ENCODE measurements around the gene CELA2A. TPM values are rescaled to one million over a fixed set of nuclear protein-coding genes. Genes with fewer than 3 reads are reported as not detected.

Gene CELA2A
- total and polyA plus RNA-seq, 10 of the 15 experiments (the other 5 are each of a cell fraction or from before 2014, with no cell fraction given) = 0.90 TPM; not detected in 9

GRCh38 chr1:15410884-15411245 is 45.7 kb upstream of the CELA2A start:
- intact Hi-C loops (cut with micrococcal nuclease; ENCODE audit: unreplicated experiment) (no loop called here), in situ Hi-C loops (cut with MboI) (no loop called here)
- peaks cover 29% of the 10 kb centered on the region for H3K4me1 ChIP-seq (ENCODE audit: control insufficient read depth, insufficient read depth, low read length)
- 0% methylated on average over 4 of the region's 11 CpGs for WGBS (ENCODE audit: insufficient coverage, insufficient replicate concordance, low lambda C conversion rate, missing lambda C conversion rate)
- H3K9ac ChIP-seq (ENCODE audit: control insufficient read depth, insufficient read depth, low read length) = peak overlapping the region; percentile 83
- ATAC-seq (0 out of 3 replicates have a peak, but pooled peaks have one; percentile 2), FAIRE-seq (no peak), DNase-seq (ENCODE audit: low read depth, low spot score) (no peak)
- BruUV-seq (replicated peaks) = no TSS peak
- H3K9me3 ChIP-seq (replicated peaks; ENCODE audit: control insufficient read depth, insufficient read depth, low read length) = no peaks in the 10 kb centered on the region
- ChIA-PET SMC1A (ENCODE audit: uncharacterized antibody, unreplicated experiment) (interaction anchor here (1.2 kb wide), 1 partner anchor 283 kb away, joined by 3 read pairs; no protein-coding TSS in a partner anchor), POLR2A (interaction anchor here (0.6 to 1.7 kb wide), 4 partner anchors 8 to 494 kb away, joined by 4 to 6 read pairs (median 4); no protein-coding TSS in a partner anchor), RAD21 (ENCODE audit: unreplicated experiment) (interaction anchor here (0.9 to 1.4 kb wide), 3 partner anchors 20 to 114 kb away, joined by 3 to 9 read pairs (median 4); no protein-coding TSS in a partner anchor), CTCF (no interaction called here)
- H3K4me2 ChIP-seq (ENCODE audit: control insufficient read depth, insufficient read depth) = peak overlapping the region; percentile 97
- peaks cover 55% of the 10 kb centered on the region for H3K79me2 ChIP-seq (ENCODE audit: control insufficient read depth, insufficient read depth, low read length)
- no peak overlapping the region; the same call in 1 of the 2 replicates for H2AFZ ChIP-seq (ENCODE audit: control insufficient read depth, low read depth, low read length)
- TF ChIP-seq EGR1 (IDR thresholded peaks at IDR 0.05; ENCODE audit: borderline replicate concordance in 1 of 2, low read depth in 2 of 2, low read length in 2 of 2) = 0 out of 3 replicates have a peak, but pooled peaks of 1 of the 2 experiments have one; percentile 14
- no peak for TF ChIP-seq SMARCA5 (IDR thresholded peaks at IDR 0.05)
- H3K27ac ChIP-seq (ENCODE audit: control insufficient read depth, insufficient read depth) = peak overlapping the region; percentile 75
- H3K27me3 ChIP-seq (replicated peaks in 1 of 2; ENCODE audit: control insufficient read depth in 2 of 2, insufficient read depth in 2 of 2, low read length in 1 of 2) = peaks cover 0 to 3% of the 10 kb centered on the region in 2 experiments; a peak in 1 of 4 replicates
- peaks cover 0 to 2% of the 10 kb centered on the region in 2 experiments; a peak in 1 of 4 replicates for H3K36me3 ChIP-seq (ENCODE audit: control insufficient read depth in 2 of 2, insufficient read depth in 2 of 2, low read length in 1 of 2)
- peak overlapping the region; percentile 97 for H3K4me3 ChIP-seq
- no peaks in the 10 kb centered on the region for H4K20me1 ChIP-seq (ENCODE audit: control insufficient read depth, insufficient read depth)

DNA sequence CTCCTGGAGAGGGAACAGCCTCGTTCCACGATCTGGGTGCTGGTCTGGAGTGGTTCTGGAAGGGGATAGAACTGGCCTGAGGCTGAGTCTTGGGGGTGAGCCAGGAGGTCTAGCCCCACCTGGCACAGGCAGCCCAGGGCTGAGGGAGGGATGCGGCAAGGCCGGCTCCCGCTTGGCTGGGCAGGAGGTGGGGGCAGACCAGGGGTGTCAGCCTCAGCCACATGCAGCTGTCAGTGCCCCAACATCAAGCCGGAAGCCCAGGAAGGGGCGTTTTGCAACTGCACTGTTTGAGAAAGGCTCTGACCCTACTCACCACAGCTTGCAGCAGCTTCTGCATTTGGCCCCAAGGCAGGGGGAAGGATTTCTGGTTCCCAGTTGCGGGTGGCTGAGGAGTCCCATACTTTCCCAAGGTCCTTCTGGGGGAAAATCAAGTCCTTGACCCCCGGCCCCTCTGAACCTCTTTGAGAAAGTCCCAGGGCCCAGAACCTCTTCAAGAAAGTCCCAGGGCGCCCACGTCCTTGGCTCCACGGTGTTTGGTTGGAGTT is 44.9 kb upstream of the CELA2A start:
- TSS peak; percentile 41 for BruUV-seq (replicated peaks)
- intact Hi-C loops (cut with micrococcal nuclease; ENCODE audit: unreplicated experiment) = no loop called here
- TF ChIP-seq IKZF1 (conservative IDR thresholded peaks at IDR 0.05) = peak; percentile 67
- TF ChIP-seq CREM (IDR thresholded peaks at IDR 0.05; ENCODE audit: low read depth) = 0 out of 2 replicates have a peak, but pooled peaks have one; percentile 8
- TF ChIP-seq, protein P1, sequence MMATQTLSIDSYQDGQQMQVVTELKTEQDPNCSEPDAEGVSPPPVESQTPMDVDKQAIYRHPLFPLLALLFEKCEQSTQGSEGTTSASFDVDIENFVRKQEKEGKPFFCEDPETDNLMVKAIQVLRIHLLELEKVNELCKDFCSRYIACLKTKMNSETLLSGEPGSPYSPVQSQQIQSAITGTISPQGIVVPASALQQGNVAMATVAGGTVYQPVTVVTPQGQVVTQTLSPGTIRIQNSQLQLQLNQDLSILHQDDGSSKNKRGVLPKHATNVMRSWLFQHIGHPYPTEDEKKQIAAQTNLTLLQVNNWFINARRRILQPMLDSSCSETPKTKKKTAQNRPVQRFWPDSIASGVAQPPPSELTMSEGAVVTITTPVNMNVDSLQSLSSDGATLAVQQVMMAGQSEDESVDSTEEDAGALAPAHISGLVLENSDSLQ (IDR thresholded peaks at IDR 0.05) = peak; percentile 76
- TF ChIP-seq NR2F1 (conservative IDR thresholded peaks at IDR 0.05) = peak; percentile 74
- TF ChIP-seq BMI1 (IDR thresholded peaks at IDR 0.05; ENCODE audit: borderline replicate concordance) = no peak
- peak; percentile 67; the same call in 1 of the 2 replicates for TF ChIP-seq GATAD2B (conservative IDR thresholded peaks at IDR 0.05; ENCODE audit: low read depth)
- TF ChIP-seq EP300 (IDR thresholded peaks at IDR 0.05; ENCODE audit: borderline replicate concordance in 1 of 2, control insufficient read depth in 1 of 2, low read depth in 2 of 2, low read length in 2 of 2) = 0 out of 4 replicates have a peak, but pooled peaks of 1 of the 2 experiments have one; percentile 9
- no peak for TF ChIP-seq NFYA (IDR thresholded peaks at IDR 0.05; ENCODE audit: borderline replicate concordance, low read depth, low read length)
- TF ChIP-seq BRCA1 (IDR thresholded peaks at IDR 0.05; ENCODE audit: low read depth, low read length) = no peak
- peak; percentile 90 for TF ChIP-seq TCF3 (IDR thresholded peaks at IDR 0.05; ENCODE audit: borderline replicate concordance, insufficient read depth, low read depth, low read length)
- no peak for TF ChIP-seq YBX1 (IDR thresholded peaks at IDR 0.05)
- peak; percentile 87 for TF ChIP-seq TCF12 (IDR thresholded peaks at IDR 0.05; ENCODE audit: low read depth, low read length)
- no peak for TF ChIP-seq POLR2AphosphoS5 (IDR thresholded peaks at IDR 0.05; ENCODE audit: low read length)

More for the DNA sequence above, 44.9 kb upstream of the CELA2A start:
- FAIRE-seq (peak; percentile 98), ATAC-seq (peak; percentile 69), DNase-seq (ENCODE audit: low read depth, low spot score) (no peak)
- ChIA-PET CTCF (interaction anchor here (1.5 to 2.1 kb wide), 2 partner anchors 12 to 88 kb away, joined by 4 to 14 read pairs; no protein-coding TSS in a partner anchor), POLR2A (interaction anchor here (0.6 to 1.7 kb wide), 3 partner anchors 8 to 108 kb away, joined by 3 to 6 read pairs (median 4); no protein-coding TSS in a partner anchor), SMC1A (ENCODE audit: uncharacterized antibody, unreplicated experiment) (interaction anchor here (1.2 to 1.6 kb wide), 2 partner anchors 10 to 283 kb away, joined by 3 read pairs; no protein-coding TSS in a partner anchor), RAD21 (ENCODE audit: unreplicated experiment) (interaction anchor here (0.9 to 1.6 kb wide), 6 partner anchors 10 to 115 kb away, joined by 3 to 10 read pairs (median 4); partner anchors contain the start of gene DNAJC16)
- no peaks in the 10 kb centered on the region; the same call in 1 of the 2 replicates for H4K20me1 ChIP-seq (ENCODE audit: control insufficient read depth, insufficient read depth)
- in situ Hi-C loops (cut with MboI) = no loop called here
- H3K4me2 ChIP-seq (ENCODE audit: control insufficient read depth, insufficient read depth) = peak overlapping the region; percentile 97
- no peaks in the 10 kb centered on the region for H3K9me3 ChIP-seq (replicated peaks; ENCODE audit: control insufficient read depth, insufficient read depth, low read length)
- H3K27ac ChIP-seq (ENCODE audit: control insufficient read depth, insufficient read depth) = peak overlapping the region; percentile 75
- peaks cover 37% of the 10 kb centered on the region for H3K4me1 ChIP-seq (ENCODE audit: control insufficient read depth, insufficient read depth, low read length)
- no peak overlapping the region for H2AFZ ChIP-seq (ENCODE audit: control insufficient read depth, low read depth, low read length)
- WGBS (ENCODE audit: insufficient coverage, insufficient replicate concordance, low lambda C conversion rate, missing lambda C conversion rate) = 2% methylated on average over 12 of the region's 12 CpGs
- peak overlapping the region; percentile 83 for H3K9ac ChIP-seq (ENCODE audit: control insufficient read depth, insufficient read depth, low read length)
- peaks cover 0 to 2% of the 10 kb centered on the region in 2 experiments; a peak in 1 of 4 replicates for H3K36me3 ChIP-seq (ENCODE audit: control insufficient read depth in 2 of 2, insufficient read depth in 2 of 2, low read length in 1 of 2)
- H3K79me2 ChIP-seq (ENCODE audit: control insufficient read depth, insufficient read depth, low read length) = peaks cover 62% of the 10 kb centered on the region
- peaks cover 0 to 3% of the 10 kb centered on the region in 2 experiments; a peak in 1 of 4 replicates for H3K27me3 ChIP-seq (replicated peaks in 1 of 2; ENCODE audit: control insufficient read depth in 2 of 2, insufficient read depth in 2 of 2, low read length in 1 of 2)
- H3K4me3 ChIP-seq = peak overlapping the region; percentile 97
